Measurements from ENCODE around the gene SYNDIG1L. TPM values are rescaled to one million over a fixed set of nuclear protein-coding genes. Genes with fewer than 3 reads are reported as not detected.

Gene SYNDIG1L
- total and polyA plus RNA-seq, 5 donors = 0.07 to 0.28 (median 0.09) TPM; not detected in 2

DNA sequence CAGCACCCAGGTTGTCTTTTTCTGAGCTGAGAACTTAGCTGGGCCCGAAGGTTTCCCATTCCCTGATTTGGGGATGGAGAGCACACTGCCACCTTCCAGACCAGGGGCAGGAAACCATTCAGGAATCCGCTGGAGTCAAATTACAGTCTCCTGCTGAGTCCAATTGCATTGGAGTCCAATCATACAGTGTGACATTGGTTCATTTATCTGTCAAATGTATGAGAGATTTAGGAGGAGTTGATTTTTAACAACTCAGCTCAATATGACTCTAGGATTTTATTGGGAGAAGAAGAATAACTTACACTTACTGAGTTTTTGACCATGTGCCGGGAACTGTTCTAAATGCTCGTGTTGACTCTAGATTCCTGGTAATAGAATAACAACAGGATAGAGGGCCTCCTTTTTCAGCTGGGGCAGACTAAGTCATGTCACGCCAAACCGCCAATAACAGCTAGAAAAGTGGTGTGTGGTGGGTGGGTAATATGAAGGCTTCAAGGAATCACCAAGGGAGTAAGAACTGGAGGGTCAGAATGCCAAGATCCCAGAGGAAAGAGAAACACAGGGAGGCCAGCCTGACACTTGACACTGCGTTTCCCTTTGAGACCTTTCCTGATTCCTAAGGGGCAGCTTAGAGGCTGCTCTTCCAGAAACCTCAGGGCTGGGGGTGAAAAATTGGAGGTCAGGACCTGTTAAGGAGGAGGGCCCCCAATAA is 11.5 kb downstream of the SYNDIG1L start:
- 63% methylated on average over 7 of the region's 7 CpGs for WGBS
- DNase-seq (no peak), ATAC-seq (no peak)
- intact Hi-C loops (cut with DNase I) = no loop called here
- Histone ChIP-seq H3K9me3 (ENCODE audit: control insufficient read depth, low read length) (no peaks in the 10 kb centered on the region), H3K27ac (ENCODE audit: low read length) (no peak overlapping the region), H3K4me3 (ENCODE audit: low read length) (no peak overlapping the region), H3K27me3 (ENCODE audit: control insufficient read depth, insufficient read depth) (no peaks in the 10 kb centered on the region), H3K4me1 (ENCODE audit: control insufficient read depth, insufficient read depth, low read length) (no peaks in the 10 kb centered on the region)

DNA sequence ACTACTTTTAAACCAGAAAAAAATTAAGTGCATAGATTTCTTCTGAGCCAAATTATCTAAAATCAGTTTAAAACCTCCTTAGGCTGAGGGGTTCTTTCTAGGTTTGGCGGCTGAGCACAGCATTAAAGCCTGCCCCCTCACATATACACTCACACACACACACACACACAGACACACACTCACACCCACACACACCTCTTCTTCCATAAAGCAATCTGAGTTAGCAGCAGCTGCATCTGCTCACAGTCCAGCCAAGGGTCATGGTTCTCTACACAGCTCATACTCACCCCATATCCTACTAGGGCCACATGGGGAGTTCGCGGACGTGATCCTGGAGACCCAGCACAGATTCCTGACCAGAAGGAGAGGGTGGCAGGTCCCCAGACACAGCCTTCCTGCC is 12.4 kb downstream of the SYNDIG1L start:
- Histone ChIP-seq H3K4me3 (ENCODE audit: low read length) (no peak overlapping the region), H3K27me3 (ENCODE audit: control insufficient read depth, insufficient read depth) (no peaks in the 10 kb centered on the region), H3K9me3 (ENCODE audit: control insufficient read depth, low read length) (no peaks in the 10 kb centered on the region), H3K4me1 (ENCODE audit: control insufficient read depth, insufficient read depth, low read length) (no peaks in the 10 kb centered on the region), H3K27ac (ENCODE audit: low read length) (no peak overlapping the region)
- ATAC-seq (no peak), DNase-seq (no peak)
- WGBS = 69% methylated on average over 4 of the region's 4 CpGs
- intact Hi-C loops (cut with DNase I) = no loop called here

DNA sequence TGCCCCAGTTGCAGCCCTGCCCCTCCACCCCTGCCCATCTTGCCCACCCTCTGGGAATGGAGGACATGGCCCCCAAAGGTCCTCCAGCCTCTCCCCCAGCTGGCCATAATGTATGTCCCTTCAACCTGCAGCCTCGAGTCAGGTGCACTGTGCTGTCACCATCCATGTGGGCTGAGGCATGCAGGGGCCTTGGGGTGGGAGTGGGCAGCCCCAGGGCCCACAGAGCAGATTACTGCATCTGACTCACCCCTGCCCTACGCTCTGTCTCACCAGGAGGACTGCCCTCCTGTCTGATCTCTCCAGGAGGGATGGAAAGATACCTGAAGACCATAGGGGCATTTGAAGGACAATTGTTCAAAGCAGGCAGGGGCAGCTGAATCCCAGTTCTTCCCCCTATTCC is 13.3 kb downstream of the SYNDIG1L start:
- 74% methylated on average over 2 of the region's 2 CpGs for WGBS
- Histone ChIP-seq H3K4me1 (ENCODE audit: control insufficient read depth, insufficient read depth, low read length) (no peaks in the 10 kb centered on the region), H3K4me3 (ENCODE audit: low read length) (no peak overlapping the region), H3K27me3 (ENCODE audit: control insufficient read depth, insufficient read depth) (no peaks in the 10 kb centered on the region), H3K9me3 (ENCODE audit: control insufficient read depth, low read length) (no peaks in the 10 kb centered on the region), H3K27ac (ENCODE audit: low read length) (no peak overlapping the region)
- DNase-seq (no peak), ATAC-seq (no peak)
- intact Hi-C loops (cut with DNase I) = no loop called here

DNA sequence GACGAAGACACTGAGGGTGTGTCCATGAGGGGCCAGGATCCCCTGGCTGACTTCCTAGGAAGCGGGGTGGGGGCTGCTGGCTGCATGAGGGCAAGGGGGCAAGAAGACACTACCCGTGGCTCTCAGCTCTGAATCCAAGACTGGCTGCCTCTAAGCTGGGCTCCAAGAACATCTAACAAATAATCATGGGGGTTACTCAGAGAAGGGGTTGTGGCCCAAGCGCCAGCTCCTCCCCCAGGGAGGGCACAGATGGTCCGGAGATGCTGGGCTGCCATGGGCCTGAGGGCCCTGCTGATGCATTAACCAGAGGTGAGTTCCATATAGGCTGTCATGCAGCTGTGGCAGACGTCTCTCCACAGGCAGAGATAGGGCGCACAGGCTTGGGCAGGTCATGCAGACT is 14.3 kb downstream of the SYNDIG1L start:
- intact Hi-C loops (cut with DNase I) = no loop called here
- no peaks in the 10 kb centered on the region for H3K9me3 ChIP-seq (ENCODE audit: control insufficient read depth, low read length)
- H3K27ac ChIP-seq (ENCODE audit: low read length) = no peak overlapping the region
- DNase-seq (no peak), ATAC-seq (no peak)
- WGBS = 72% methylated on average over 7 of the region's 7 CpGs
- no peak overlapping the region for H3K4me3 ChIP-seq (ENCODE audit: low read length)
- no peaks in the 10 kb centered on the region for H3K4me1 ChIP-seq (ENCODE audit: control insufficient read depth, insufficient read depth, low read length)
- H3K27me3 ChIP-seq (ENCODE audit: control insufficient read depth, insufficient read depth) = no peaks in the 10 kb centered on the region

DNA sequence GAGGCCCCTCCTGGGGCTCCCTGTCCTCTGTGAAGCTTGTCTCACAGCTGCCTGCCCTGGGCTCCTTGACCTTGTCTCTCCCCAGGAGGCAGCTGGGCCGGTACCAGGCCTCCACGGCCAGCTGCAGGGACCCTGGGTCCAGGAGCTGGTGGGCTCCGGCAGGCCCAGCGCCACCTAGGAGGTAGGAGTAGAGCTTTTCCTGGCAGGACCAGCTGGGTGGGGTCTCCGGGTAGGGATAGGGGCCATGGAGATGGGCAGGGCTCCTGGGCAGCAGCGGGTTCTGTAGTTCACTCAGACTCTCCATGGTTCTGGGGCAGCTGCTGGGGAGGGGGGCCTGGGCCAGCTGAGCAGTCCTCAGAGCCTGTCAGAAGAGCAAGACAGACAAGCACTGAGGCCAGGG is 16.6 kb downstream of the SYNDIG1L start:
- DNase-seq (no peak), ATAC-seq (no peak)
- Histone ChIP-seq H3K4me1 (ENCODE audit: control insufficient read depth, insufficient read depth, low read length) (no peaks in the 10 kb centered on the region), H3K4me3 (ENCODE audit: low read length) (no peak overlapping the region), H3K27ac (ENCODE audit: low read length) (no peak overlapping the region), H3K27me3 (ENCODE audit: control insufficient read depth, insufficient read depth) (no peaks in the 10 kb centered on the region), H3K9me3 (ENCODE audit: control insufficient read depth, low read length) (no peaks in the 10 kb centered on the region)
- intact Hi-C loops (cut with DNase I) = no loop called here
- 78% methylated on average over 6 of the region's 6 CpGs for WGBS

DNA sequence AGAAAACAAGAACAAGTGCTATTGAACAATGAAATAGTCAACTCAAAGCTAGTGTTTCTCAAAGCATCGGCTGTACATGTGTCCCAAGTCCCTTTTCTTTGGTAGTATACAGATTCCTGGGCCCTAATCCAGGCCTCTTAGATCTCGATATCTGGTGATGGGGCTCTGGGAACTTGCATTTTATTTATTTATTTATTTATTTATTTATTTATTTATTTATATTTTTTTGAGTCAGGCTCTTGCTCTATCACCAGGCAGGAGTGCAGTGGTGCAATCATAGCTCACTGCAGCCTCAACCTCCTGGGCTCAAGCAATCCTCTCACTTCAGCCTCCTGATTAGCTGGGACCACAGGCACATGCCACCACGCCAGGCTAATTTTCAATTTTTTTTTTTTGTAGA is 17.1 kb downstream of the SYNDIG1L start:
- H3K4me3 ChIP-seq (ENCODE audit: low read length) = no peak overlapping the region
- intact Hi-C loops (cut with DNase I) = no loop called here
- H3K27ac ChIP-seq (ENCODE audit: low read length) = no peak overlapping the region
- no peak for DNase-seq
- WGBS = 92% methylated on average over 3 of the region's 3 CpGs
- H3K4me1 ChIP-seq (ENCODE audit: control insufficient read depth, insufficient read depth, low read length) = no peaks in the 10 kb centered on the region
- ATAC-seq = no peak
- H3K27me3 ChIP-seq (ENCODE audit: control insufficient read depth, insufficient read depth) = no peaks in the 10 kb centered on the region
- no peaks in the 10 kb centered on the region for H3K9me3 ChIP-seq (ENCODE audit: control insufficient read depth, low read length)

DNA sequence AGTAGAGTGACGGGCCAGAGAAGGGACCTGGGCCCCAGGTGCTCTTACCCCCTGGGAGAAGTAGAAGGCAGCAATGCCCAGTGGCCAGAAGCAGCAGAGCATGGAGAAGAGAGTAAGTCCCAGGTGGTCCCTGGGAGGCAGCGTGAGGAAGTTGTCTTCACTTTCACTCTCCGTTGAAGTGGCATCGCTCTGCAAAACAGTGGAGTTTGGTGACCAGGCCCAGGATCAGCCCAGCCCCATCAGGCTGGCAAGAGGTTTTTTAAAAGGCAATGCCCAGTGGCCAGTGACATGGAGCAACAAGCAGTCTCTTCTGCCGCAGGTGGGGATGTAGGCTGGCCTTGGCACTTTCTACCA is 18.2 kb downstream of the SYNDIG1L start:
- Histone ChIP-seq H3K4me1 (ENCODE audit: control insufficient read depth, insufficient read depth, low read length) (no peaks in the 10 kb centered on the region), H3K27ac (ENCODE audit: low read length) (no peak overlapping the region), H3K4me3 (ENCODE audit: low read length) (no peak overlapping the region), H3K27me3 (ENCODE audit: control insufficient read depth, insufficient read depth) (no peaks in the 10 kb centered on the region), H3K9me3 (ENCODE audit: control insufficient read depth, low read length) (no peaks in the 10 kb centered on the region)
- ATAC-seq (no peak), DNase-seq (no peak)
- intact Hi-C loops (cut with DNase I) = no loop called here
- WGBS = 89% methylated on average over 5 of the region's 5 CpGs

DNA sequence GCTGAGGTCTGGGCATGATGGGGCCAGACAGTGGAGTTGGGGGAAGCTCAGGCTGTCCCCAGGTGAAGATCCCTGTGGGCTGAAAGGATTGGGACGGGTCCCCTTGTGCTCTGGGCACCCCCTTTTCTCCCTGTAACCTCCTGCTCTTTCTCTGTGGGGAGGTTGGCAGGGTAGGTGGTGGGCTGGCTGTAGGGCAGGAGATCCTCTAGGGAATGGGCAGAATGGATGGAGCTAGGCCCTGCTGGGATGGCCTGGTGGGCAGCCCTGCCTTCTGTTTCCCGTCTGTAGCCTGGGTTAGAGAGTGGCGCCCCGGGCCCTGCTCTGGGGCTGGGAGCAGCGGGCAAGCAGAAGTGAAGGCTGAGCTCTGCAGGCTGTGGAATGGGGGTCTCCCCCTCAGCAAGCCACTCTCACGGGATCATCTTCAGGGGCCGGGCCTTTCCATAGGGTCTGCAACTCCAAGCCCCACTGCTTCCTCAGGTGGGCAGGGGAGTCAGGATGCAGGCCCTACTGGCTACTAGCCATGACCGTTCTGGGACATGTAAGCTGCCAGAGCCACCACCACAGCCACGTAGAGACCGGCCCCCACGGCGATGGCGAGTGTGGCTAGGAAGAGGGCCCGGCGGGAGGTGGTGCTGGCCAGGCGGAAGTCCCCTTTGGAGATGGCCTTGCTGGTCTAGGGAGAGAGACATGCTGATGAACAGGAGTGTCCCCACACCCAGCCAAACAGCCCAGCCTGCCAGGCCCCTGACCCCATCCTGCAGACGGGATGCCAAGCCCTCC is 18.8 kb downstream of the SYNDIG1L start:
- Histone ChIP-seq H3K27ac (ENCODE audit: low read length) (no peak overlapping the region), H3K4me3 (ENCODE audit: low read length) (no peak overlapping the region), H3K27me3 (ENCODE audit: control insufficient read depth, insufficient read depth) (no peaks in the 10 kb centered on the region), H3K9me3 (ENCODE audit: control insufficient read depth, low read length) (no peaks in the 10 kb centered on the region), H3K4me1 (ENCODE audit: control insufficient read depth, insufficient read depth, low read length) (no peaks in the 10 kb centered on the region)
- intact Hi-C loops (cut with DNase I) = no loop called here
- DNase-seq = no peak
- 89% methylated on average over 17 of the region's 17 CpGs for WGBS
- no peak for ATAC-seq

DNA sequence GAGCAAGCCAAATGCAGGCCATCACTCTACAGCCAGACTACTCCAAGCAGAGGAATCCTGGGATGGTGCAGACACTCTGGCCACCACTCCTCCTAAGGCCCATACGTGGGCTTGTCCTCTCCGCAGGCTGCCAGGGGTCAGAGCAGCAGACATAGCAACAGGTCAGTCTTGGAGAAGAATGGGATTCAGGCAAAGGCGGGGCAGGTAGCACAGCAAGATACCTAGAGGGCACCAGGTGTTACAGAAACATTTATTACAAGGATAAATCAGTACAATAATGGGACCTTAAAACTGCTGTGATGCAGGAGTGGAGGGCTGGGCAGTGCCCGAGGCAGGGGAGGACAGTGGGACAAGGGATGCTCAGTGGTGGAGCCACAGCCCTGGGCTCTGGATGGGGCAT is 20.3 kb downstream of the SYNDIG1L start:
- no peaks in the 10 kb centered on the region for H3K27me3 ChIP-seq (ENCODE audit: control insufficient read depth, insufficient read depth)

DNA sequence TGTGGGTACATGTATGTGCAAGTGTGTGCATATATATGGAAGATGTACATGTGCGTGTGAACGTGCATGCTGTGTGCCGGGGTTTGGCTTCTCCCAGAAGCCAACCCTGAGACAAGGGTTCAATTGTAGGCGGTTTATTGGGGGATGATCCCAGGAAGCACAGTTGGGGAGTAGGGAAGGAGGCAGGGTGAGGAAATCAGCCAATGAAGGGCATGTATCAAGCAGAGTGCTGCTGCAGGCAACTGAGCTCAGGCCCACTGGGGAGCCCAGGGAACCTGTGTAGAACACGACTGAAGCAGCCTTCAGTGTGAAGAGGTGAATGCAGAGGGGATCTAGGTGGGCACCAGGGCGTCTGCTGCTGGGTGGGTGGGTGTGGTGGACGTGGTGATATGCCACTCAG is 21.6 kb downstream of the SYNDIG1L start:
- H3K4me1 ChIP-seq (ENCODE audit: control insufficient read depth, insufficient read depth, low read length) = peaks cover 4% of the 10 kb centered on the region
- ATAC-seq (no peak), DNase-seq (no peak)
- H3K27me3 ChIP-seq (ENCODE audit: control insufficient read depth, insufficient read depth) = no peaks in the 10 kb centered on the region
- H3K4me3 ChIP-seq (ENCODE audit: low read length) = no peak overlapping the region
- no peak overlapping the region for H3K27ac ChIP-seq (ENCODE audit: low read length)
- H3K9me3 ChIP-seq (ENCODE audit: control insufficient read depth, low read length) = no peaks in the 10 kb centered on the region
- intact Hi-C loops (cut with DNase I) = no loop called here
- 77% methylated on average over 7 of the region's 7 CpGs for WGBS

More for the DNA sequence above, 20.3 kb downstream of the SYNDIG1L start:
- DNase-seq (no peak), ATAC-seq (no peak)
- intact Hi-C loops (cut with DNase I) = no loop called here
- H3K27ac ChIP-seq (ENCODE audit: low read length) = no peak overlapping the region
- H3K9me3 ChIP-seq (ENCODE audit: control insufficient read depth, low read length) = no peaks in the 10 kb centered on the region
- WGBS = 76% methylated on average over 4 of the region's 4 CpGs
- peaks cover 4% of the 10 kb centered on the region for H3K4me1 ChIP-seq (ENCODE audit: control insufficient read depth, insufficient read depth, low read length)
- no peak overlapping the region for H3K4me3 ChIP-seq (ENCODE audit: low read length)

DNA sequence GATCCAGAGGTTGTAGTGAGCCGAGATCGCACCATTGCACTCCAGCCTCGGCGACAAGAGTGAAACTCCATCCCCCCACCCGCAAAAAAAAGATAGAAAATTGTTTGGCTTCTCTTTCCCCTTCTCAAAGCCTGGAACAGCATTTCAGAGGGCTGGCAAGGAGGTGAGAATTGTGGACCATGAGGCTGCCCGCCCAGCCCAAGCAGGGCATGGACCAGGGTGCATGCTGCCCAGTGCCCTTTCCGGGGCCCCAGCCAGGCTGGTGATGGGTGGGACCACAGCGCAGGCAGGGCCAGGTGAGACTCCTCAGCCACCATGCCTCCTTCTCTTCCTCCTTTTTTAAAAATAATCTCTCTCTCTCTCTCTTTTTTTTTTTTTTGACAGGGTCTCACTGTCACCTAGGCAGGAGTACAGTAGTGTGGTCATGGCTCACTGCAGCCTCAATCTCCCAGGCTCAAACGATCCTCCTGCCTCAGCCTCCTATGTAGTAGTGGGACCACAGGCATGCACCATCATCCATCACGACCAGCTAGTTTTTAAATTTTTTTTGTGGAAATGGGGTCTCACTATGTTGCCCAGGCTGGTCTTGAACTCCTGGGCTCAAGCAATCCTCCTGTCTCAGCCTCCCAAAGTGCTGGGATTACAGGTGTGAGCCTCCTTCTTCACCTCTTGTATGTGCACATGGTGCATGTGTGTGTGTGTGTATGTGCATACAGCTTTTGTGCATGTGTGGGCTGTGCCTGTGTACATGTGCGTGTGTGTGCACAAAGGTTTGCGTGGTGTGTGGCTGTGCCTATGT is 22.2 kb downstream of the SYNDIG1L start:
- WGBS = 93% methylated on average over 12 of the region's 12 CpGs
- no peak overlapping the region for H3K4me3 ChIP-seq (ENCODE audit: low read length)
- no peak for ATAC-seq
- intact Hi-C loops (cut with DNase I) = no loop called here
- no peaks in the 10 kb centered on the region for H3K9me3 ChIP-seq (ENCODE audit: control insufficient read depth, low read length)
- no peaks in the 10 kb centered on the region for H3K27me3 ChIP-seq (ENCODE audit: control insufficient read depth, insufficient read depth)
- no peak for DNase-seq
- H3K4me1 ChIP-seq (ENCODE audit: control insufficient read depth, insufficient read depth, low read length) = peaks cover 4% of the 10 kb centered on the region
- H3K27ac ChIP-seq (ENCODE audit: low read length) = no peak overlapping the region

Data from right cardiac atrium (tissue), 5 donors.